Neural cell (in vitro differentiated cells): ENCODE results near the gene USE1. TPM values are rescaled to one million over a fixed set of nuclear protein-coding genes. Genes with fewer than 3 reads are reported as not detected.

Experiments used
- H2AFZ ChIP-seq: fragments of 200-600, 300-800 bp; sonication (generic), shearing (Covaris generic); 2 replicates; pipeline ENCODE4 v1.6.0; 2014; ENCODE audit warnings: low read depth, mild to moderate bottlenecking, antibody characterized with exemption, low read length, moderate library complexity
- H3F3A ChIP-seq: fragments of 200-600 bp; shearing (Covaris generic); 2 replicates; pipeline ENCODE4 v1.6.1; 2016; ENCODE audit warnings: mild to moderate bottlenecking, moderate library complexity, mixed read lengths, antibody characterized with exemption, low read length; ENCODE audit not compliant: insufficient read depth, poor library complexity, severe bottlenecking
- H3K27ac ChIP-seq: fragments of 200-600, 300-800 bp; sonication (generic), shearing (Covaris generic); 2 replicates; pipeline ENCODE4 v1.5.1; 2014; ENCODE audit warnings: mild to moderate bottlenecking, low read length, moderate library complexity
- H3K27me3 ChIP-seq: fragments of 300-800, 200-600 bp; sonication (generic), shearing (Covaris generic); 2 replicates; pipeline ENCODE4 v1.6.0; 2014; ENCODE audit warnings: mild to moderate bottlenecking, low read depth, low read length, moderate library complexity; ENCODE audit not compliant: insufficient read depth
- H3K36me3 ChIP-seq: fragments of 300-800, 200-600 bp; sonication (generic), shearing (Covaris generic); 2 replicates; pipeline ENCODE4 v1.5.1; 2014; ENCODE audit warnings: mild to moderate bottlenecking, antibody characterized with exemption, low read length, moderate library complexity; ENCODE audit not compliant: insufficient read depth
- H3K4me2 ChIP-seq: fragments of 300-800, 200-600 bp; sonication (generic), shearing (Covaris generic); 2 replicates; pipeline ENCODE4 v1.6.0; 2014; ENCODE audit warnings: mild to moderate bottlenecking, low read length
- H3K4me3 ChIP-seq: fragments of 300-800, 200-600 bp; sonication (generic), shearing (Covaris generic); 2 replicates; pipeline ENCODE4 v1.5.1; 2014; ENCODE audit warnings: mild to moderate bottlenecking, low read length, moderate library complexity
- H3K79me2 ChIP-seq: fragments of 200-600 bp; shearing (Covaris generic); replicated peaks from 2 replicates; pipeline ENCODE4 v1.6.0; 2014; ENCODE audit warnings: mild to moderate bottlenecking, low read length, moderate library complexity; ENCODE audit not compliant: insufficient read depth
- H3K9ac ChIP-seq: fragments of 300-800, 200-600 bp; sonication (generic), shearing (Covaris generic); 2 replicates; pipeline ENCODE4 v1.6.1; 2016; ENCODE audit warnings: mild to moderate bottlenecking, low read length, mixed read lengths
- H3K9me2 ChIP-seq: fragments of 200-600 bp; shearing (Covaris generic); 2 replicates; pipeline ENCODE4 v1.6.1; 2016; ENCODE audit warnings: mild to moderate bottlenecking, low read length, mixed read lengths; ENCODE audit not compliant: insufficient read depth
- H3K9me3 ChIP-seq: fragments of 200-600, 300-800 bp; sonication (generic), shearing (Covaris generic); 2 replicates; pipeline ENCODE4 v1.6.1; 2016; ENCODE audit warnings: mild to moderate bottlenecking, mixed run types, low read length, moderate library complexity, mixed read lengths
- H4K20me1 ChIP-seq: fragments of 200-600 bp; shearing (Covaris generic); 2 replicates; pipeline ENCODE4 v1.6.1; 2016; ENCODE audit warnings: mild to moderate bottlenecking, mixed run types; ENCODE audit not compliant: insufficient read depth
- CTCF ChIP-seq: fragments of 450-650 bp; IDR thresholded peaks from 2 replicates; pipeline ENCODE4 v1.5.1; 2014; ENCODE audit warnings: antibody characterized with exemption, mild to moderate bottlenecking, moderate library complexity; ENCODE audit not compliant: poor library complexity, severe bottlenecking
- EP300 ChIP-seq: fragments of 450-650 bp; conservative IDR thresholded peaks from 2 replicates; pipeline ENCODE4 v1.6.1; 2014; ENCODE audit warnings: antibody characterized with exemption, mild to moderate bottlenecking, moderate library complexity; ENCODE audit not compliant: poor library complexity, severe bottlenecking
- EZH2 ChIP-seq: fragments of 200-600, 300-800 bp; shearing (Covaris generic), sonication (generic); IDR thresholded peaks from 2 replicates; pipeline ENCODE4 v1.6.1; 2014; ENCODE audit warnings: antibody characterized with exemption, low read length, borderline replicate concordance, mild to moderate bottlenecking; ENCODE audit not compliant: insufficient read depth, poor library complexity, severe bottlenecking
- MXI1 ChIP-seq: fragments of 450-650 bp; conservative IDR thresholded peaks from 2 replicates; pipeline ENCODE4 v1.6.1; 2014; ENCODE audit warnings: antibody characterized with exemption, mild to moderate bottlenecking; ENCODE audit not compliant: poor library complexity, severe bottlenecking
- POLR2AphosphoS5 ChIP-seq: IDR thresholded peaks from 2 replicates; pipeline ENCODE4 v1.6.1; 2012
- RAD21 ChIP-seq: fragments of 450-650 bp; conservative IDR thresholded peaks from 2 replicates; pipeline ENCODE4 v1.6.1; 2014; ENCODE audit warnings: antibody characterized with exemption, mild to moderate bottlenecking, moderate library complexity
- REST ChIP-seq: IDR thresholded peaks from 2 replicates; pipeline ENCODE4 v1.6.1; 2012; ENCODE audit warnings: borderline replicate concordance
- SMC3 ChIP-seq: fragments of 450-650 bp; conservative IDR thresholded peaks from 2 replicates; pipeline ENCODE4 v1.6.1; 2014; ENCODE audit warnings: antibody characterized with exemption, mild to moderate bottlenecking, moderate library complexity; ENCODE audit not compliant: poor library complexity
- TAF1 ChIP-seq: IDR thresholded peaks from 2 replicates; pipeline ENCODE4 v1.6.1; 2012; ENCODE audit warnings: low read depth
- polyA plus RNA-seq: library from polyadenylated mRNA; depleted of rRNA; stranded (reverse); fragments of >200 nt; gene quantifications from 2 replicates; pipeline ENCODE4 v1.2.3, GENCODE V29; 2014

USE1 gene
- polyA plus RNA-seq, 1 donor from 2014 or later, result 20.4 TPM

DNA sequence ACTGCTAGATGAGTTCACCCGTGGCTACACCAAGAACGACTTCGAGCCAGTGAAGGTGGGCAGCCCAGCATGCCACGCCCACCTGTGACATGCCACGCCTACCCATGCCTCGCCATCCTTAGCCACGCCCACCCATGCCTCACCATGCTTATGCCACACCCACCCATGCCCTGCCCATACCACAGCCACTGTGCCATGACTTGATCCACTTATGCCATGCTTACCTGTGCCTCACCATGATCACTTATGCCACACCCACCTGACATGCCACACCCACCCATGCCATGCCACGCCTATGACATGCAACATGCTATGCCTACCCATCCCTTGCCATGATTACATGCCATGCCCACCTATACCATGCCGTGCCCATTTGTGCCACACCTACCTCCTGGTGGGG lies 12.9 kb upstream of the USE1 start:
- H2AFZ ChIP-seq, result no peak overlapping the region
- no peaks in the 10 kb centered on the region for H4K20me1 ChIP-seq
- H3K9me2 ChIP-seq, result no peaks in the 10 kb centered on the region
- H3K4me2 ChIP-seq, result no peak overlapping the region
- H3K4me3 ChIP-seq, result no peak overlapping the region
- H3K9me3 ChIP-seq, result no peaks in the 10 kb centered on the region
- no peaks in the 10 kb centered on the region for H3F3A ChIP-seq
- no peaks in the 10 kb centered on the region for H3K36me3 ChIP-seq
- H3K27ac ChIP-seq, result no peak overlapping the region
- no peaks in the 10 kb centered on the region for H3K27me3 ChIP-seq
- TF ChIP-seq CTCF (no peak), TAF1 (no peak), RAD21 (no peak), SMC3 (no peak), REST (no peak), EZH2 (no peak), EP300 (no peak), POLR2AphosphoS5 (no peak), MXI1 (no peak)
- H3K79me2 ChIP-seq, result no peaks in the 10 kb centered on the region
- H3K9ac ChIP-seq, result no peak overlapping the region

DNA sequence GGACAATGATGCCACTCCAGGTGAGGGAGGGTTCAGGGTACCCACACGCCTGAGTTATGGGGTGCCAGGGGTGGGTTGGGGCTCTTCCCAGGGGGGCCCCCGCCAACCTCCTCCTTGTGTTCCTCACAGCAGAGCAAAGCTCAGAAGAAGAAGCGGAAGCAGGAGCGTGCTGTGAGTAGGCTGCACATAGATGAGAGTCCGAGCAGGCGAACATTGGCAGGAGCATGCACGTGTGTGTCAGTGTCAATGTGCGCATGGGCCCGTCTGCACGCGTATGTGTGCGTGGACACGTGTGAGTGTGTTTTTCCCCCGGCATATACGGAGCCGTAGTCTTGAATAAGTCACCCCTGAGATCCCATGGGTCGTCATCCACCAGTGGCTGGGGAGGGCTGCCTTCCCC lies 12.4 kb upstream of the USE1 start:
- no peaks in the 10 kb centered on the region for H3K36me3 ChIP-seq
- H3F3A ChIP-seq, result no peaks in the 10 kb centered on the region
- TF ChIP-seq TAF1 (no peak), EZH2 (no peak), SMC3 (no peak), CTCF (no peak), MXI1 (no peak), RAD21 (no peak), POLR2AphosphoS5 (no peak), REST (no peak), EP300 (no peak)
- H2AFZ ChIP-seq, result no peak overlapping the region
- H3K79me2 ChIP-seq, result no peaks in the 10 kb centered on the region
- H3K9me2 ChIP-seq, result no peaks in the 10 kb centered on the region
- H4K20me1 ChIP-seq, result no peaks in the 10 kb centered on the region
- no peak overlapping the region for H3K4me2 ChIP-seq
- H3K9ac ChIP-seq, result no peak overlapping the region
- no peaks in the 10 kb centered on the region for H3K27me3 ChIP-seq
- no peak overlapping the region for H3K27ac ChIP-seq
- H3K4me3 ChIP-seq, result no peak overlapping the region
- H3K9me3 ChIP-seq, result no peaks in the 10 kb centered on the region
